H9 (cell line): ENCODE data around the gene FSIP1. TPM values are rescaled to one million over a fixed set of nuclear protein-coding genes. Genes with fewer than 3 reads are reported as not detected.

ENCODE experiments used
- DNase-seq: peaks from one replicate; pipeline ENCODE4 v3.0.0-alpha.2; 2017
- H2AFZ ChIP-seq: one replicate; pipeline ENCODE4 v1.6.1; 2013; ENCODE audit warnings: mild to moderate bottlenecking, low read length, control low read depth, moderate library complexity
- H2AK5ac ChIP-seq: 2 replicates; pipeline ENCODE4 v1.6.1; 2013; ENCODE audit warnings: low read length, control low read depth, mixed read lengths; ENCODE audit not compliant: insufficient read length
- H2BK120ac ChIP-seq: one replicate; pipeline ENCODE4 v1.6.1; 2013; ENCODE audit warnings: low read depth, mild to moderate bottlenecking, low read length, control low read depth, inconsistent platforms; ENCODE audit not compliant: poor library complexity, severe bottlenecking
- H2BK12ac ChIP-seq: 2 replicates; pipeline ENCODE4 v1.6.1; 2013; ENCODE audit warnings: low read length, control low read depth, mixed read lengths, low read depth; ENCODE audit not compliant: insufficient read length
- H2BK15ac ChIP-seq: 2 replicates; pipeline ENCODE4 v1.6.1; 2013; ENCODE audit warnings: low read depth, low read length, control low read depth
- H2BK20ac ChIP-seq: one replicate; pipeline ENCODE4 v1.6.1; 2013; ENCODE audit warnings: low read depth, mild to moderate bottlenecking, low read length, control low read depth, inconsistent platforms; ENCODE audit not compliant: poor library complexity, severe bottlenecking
- H2BK5ac ChIP-seq: 2 replicates; pipeline ENCODE4 v1.6.1; 2013; ENCODE audit warnings: low read length, control low read depth, mixed read lengths; ENCODE audit not compliant: insufficient read length
- H3K14ac ChIP-seq: 2 replicates; pipeline ENCODE4 v1.6.1; 2013; ENCODE audit warnings: low read length, control low read depth; ENCODE audit not compliant: insufficient read depth
- H3K18ac ChIP-seq: 2 replicates; pipeline ENCODE4 v1.6.1; 2013; ENCODE audit warnings: low read depth, mild to moderate bottlenecking, mixed read lengths, low read length, control low read depth; ENCODE audit not compliant: insufficient read length
- H3K23ac ChIP-seq: 2 replicates; pipeline ENCODE4 v1.6.1; 2013; ENCODE audit warnings: low read length, control low read depth, mixed read lengths, low read depth; ENCODE audit not compliant: insufficient read length
- H3K23me2 ChIP-seq: 2 replicates; pipeline ENCODE4 v1.6.1; 2013; ENCODE audit warnings: low read depth, mild to moderate bottlenecking, mixed read lengths, low read length, control low read depth; ENCODE audit not compliant: insufficient read length, poor library complexity, severe bottlenecking
- H3K27ac ChIP-seq: 2 replicates; pipeline ENCODE4 v1.5.1; 2013; ENCODE audit warnings: low read length, control low read depth, mixed read lengths, low read depth; ENCODE audit not compliant: insufficient read length
- H3K27me3 ChIP-seq: 2 replicates; pipeline ENCODE4 v1.6.1; 2013; ENCODE audit warnings: low read length, control low read depth, inconsistent platforms; ENCODE audit not compliant: insufficient read depth
- H3K4ac ChIP-seq: 2 replicates; pipeline ENCODE4 v1.6.1; 2013; ENCODE audit warnings: low read depth, mild to moderate bottlenecking, control low read depth, inconsistent platforms, low read length, moderate library complexity
- H3K4me1 ChIP-seq: 2 replicates; pipeline ENCODE4 v1.6.1; 2013; ENCODE audit warnings: low read length, control low read depth, inconsistent platforms; ENCODE audit not compliant: insufficient read depth
- H3K4me2 ChIP-seq: 2 replicates; pipeline ENCODE4 v1.6.1; 2013; ENCODE audit warnings: low read length, control low read depth, mixed read lengths; ENCODE audit not compliant: insufficient read length, insufficient read depth
- H3K56ac ChIP-seq: 2 replicates; pipeline ENCODE4 v1.6.1; 2013; ENCODE audit warnings: low read depth, mild to moderate bottlenecking, mixed read lengths, low read length, control low read depth; ENCODE audit not compliant: insufficient read length
- H3K79me1 ChIP-seq: 2 replicates; pipeline ENCODE4 v1.6.1; 2013; ENCODE audit warnings: low read depth, mild to moderate bottlenecking, moderate library complexity, low read length, control low read depth, inconsistent platforms; ENCODE audit not compliant: insufficient read depth, poor library complexity, severe bottlenecking
- H3K79me2 ChIP-seq: 2 replicates; pipeline ENCODE4 v1.6.1; 2013; ENCODE audit warnings: low read length, control low read depth, inconsistent platforms; ENCODE audit not compliant: insufficient read depth
- H3K9ac ChIP-seq: 2 replicates; pipeline ENCODE4 v1.6.1; 2013; ENCODE audit warnings: low read length, control low read depth, mixed read lengths; ENCODE audit not compliant: insufficient read length; ENCODE audit errors: extremely low read depth
- H3K9me3 ChIP-seq: one replicate; pipeline ENCODE4 v1.6.1; 2013; ENCODE audit warnings: low read depth, low read length, inconsistent platforms; ENCODE audit not compliant: control insufficient read depth
- H3T11ph ChIP-seq: one replicate; pipeline ENCODE4 v1.6.1; 2013; ENCODE audit warnings: mild to moderate bottlenecking, low read length, control low read depth, inconsistent platforms
- H4K20me1 ChIP-seq: one replicate; pipeline ENCODE4 v1.6.1; 2013; ENCODE audit not compliant: control insufficient read depth, insufficient read length, insufficient read depth
- H4K5ac ChIP-seq: 2 replicates; pipeline ENCODE4 v1.6.1; 2013; ENCODE audit warnings: low read depth, mild to moderate bottlenecking, mixed read lengths, low read length, control low read depth; ENCODE audit not compliant: insufficient read length
- H4K8ac ChIP-seq: replicated peaks from 2 replicates; pipeline ENCODE4 v1.6.1; 2013; ENCODE audit warnings: low read length, control low read depth, mixed read lengths, low read depth; ENCODE audit not compliant: insufficient read length
- H4K91ac ChIP-seq: 2 replicates; pipeline ENCODE4 v1.6.1; 2013; ENCODE audit warnings: low read depth, mild to moderate bottlenecking, moderate library complexity, mixed read lengths, low read length, control low read depth; ENCODE audit not compliant: insufficient read length
- H3K27ac Mint-ChIP-seq, 3 experiments: 2 replicates in 2 of 3; 3 replicates in 1 of 3; pipeline ENCODE4 v1.8.0; 2020 to 2021; ENCODE audit warnings: mixed read lengths in 3 of 3, mild to moderate bottlenecking in 1 of 3, moderate library complexity in 1 of 3
- H3K27me3 Mint-ChIP-seq: 2 replicates; pipeline ENCODE4 v1.8.0; 2021; ENCODE audit warnings: low read depth, mild to moderate bottlenecking, moderate library complexity, mixed read lengths
- H3K36me3 Mint-ChIP-seq, 3 experiments: 2 replicates in 2 of 3; 3 replicates in 1 of 3; pipeline ENCODE4 v1.8.0; 2020 to 2021; ENCODE audit warnings: low read depth in 3 of 3, mixed read lengths in 3 of 3; ENCODE audit not compliant: insufficient read depth in 1 of 3
- H3K4me1 Mint-ChIP-seq, 2 experiments: 2 replicates each; pipeline ENCODE4 v1.8.0; 2020; ENCODE audit warnings: mixed read lengths in 2 of 2
- H3K4me3 Mint-ChIP-seq, 2 experiments: 2 replicates in 1 of 2; 3 replicates in 1 of 2; pipeline ENCODE4 v1.8.0; 2020 to 2021; ENCODE audit warnings: mild to moderate bottlenecking in 2 of 2, mixed read lengths in 2 of 2, moderate library complexity in 1 of 2
- H3K9me3 Mint-ChIP-seq, 2 experiments: 2 replicates in 1 of 2; 3 replicates in 1 of 2; pipeline ENCODE4 v1.8.0; 2020; ENCODE audit warnings: mild to moderate bottlenecking in 2 of 2, mixed read lengths in 2 of 2, moderate library complexity in 1 of 2
- WGBS: extraction: QIAGEN DNeasy Blood & Tissue Kit; methylation state at CpG from one replicate; pipeline ENCODE4 v1.1.7; 2013; ENCODE audit warnings: missing lambda C conversion rate, low lambda C conversion rate, mixed read lengths; ENCODE audit not compliant: insufficient read length; ENCODE audit errors: extremely low coverage; 5-methylcytosine and 5-hydroxymethylcytosine counted together
- total RNA-seq: library from RNA; stranded (reverse); gene quantifications from 2 replicates; pipeline ENCODE4 v1.2.1, GENCODE V29; 2021
- TF ChIP-seq, protein P1 (sequence below): fragments of 200-600 bp; sonication (generic); conservative IDR thresholded peaks from 3 replicates; pipeline ENCODE4 v1.8.0; 2021; ENCODE audit warnings: antibody characterized with exemption, mild to moderate bottlenecking

Gene FSIP1
- total RNA-seq, 1 experiment from 2014 or later, result 0.96 TPM

DNA sequence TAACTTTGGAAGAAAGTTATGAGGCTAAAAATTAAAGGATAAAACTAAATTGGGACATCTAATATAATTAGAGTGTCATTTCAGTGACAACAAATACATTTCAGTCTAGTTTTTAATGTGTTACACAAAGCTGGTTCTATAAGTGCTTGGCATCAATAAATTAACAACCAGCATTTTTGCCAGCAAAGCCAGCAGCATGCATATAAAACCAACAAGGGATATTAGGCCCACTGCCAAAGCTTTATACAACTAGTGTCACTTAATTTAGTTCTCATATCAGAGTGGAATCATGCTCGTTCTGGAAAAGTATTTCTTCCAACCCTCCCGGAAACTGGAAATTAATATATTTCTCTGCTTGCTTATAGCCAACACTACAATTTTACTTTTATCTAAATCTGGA is 113.0 kb downstream of the FSIP1 start:
- Mint-ChIP-seq H3K27me3 (no peaks in the 10 kb centered on the region), H3K4me1 (peaks cover 35 to 39% of the 10 kb centered on the region in 2 experiments), H3K4me3 (no peak overlapping the region), H3K27ac (no peak overlapping the region), H3K36me3 (no peaks in the 10 kb centered on the region), H3K9me3 (no peaks in the 10 kb centered on the region)
- no peak overlapping the region for H2BK12ac ChIP-seq
- no peak overlapping the region for H3K9ac ChIP-seq
- H3K27ac ChIP-seq, result no peak overlapping the region
- H2AK5ac ChIP-seq, result no peak overlapping the region
- H3K79me2 ChIP-seq, result no peaks in the 10 kb centered on the region
- H3K18ac ChIP-seq, result no peak overlapping the region
- H4K8ac ChIP-seq, result no peak overlapping the region
- no peak overlapping the region for H2BK5ac ChIP-seq
- no peak overlapping the region for H2BK20ac ChIP-seq
- no peak overlapping the region for H2AFZ ChIP-seq
- no peak overlapping the region for H4K5ac ChIP-seq
- no peak overlapping the region for H3K23ac ChIP-seq
- no peak overlapping the region for H3K56ac ChIP-seq
- no peaks in the 10 kb centered on the region for H3K79me1 ChIP-seq
- H4K20me1 ChIP-seq, result no peaks in the 10 kb centered on the region
- no peak overlapping the region for H3T11ph ChIP-seq
- no peaks in the 10 kb centered on the region for H3K9me3 ChIP-seq
- DNase-seq, result no peak
- H2BK15ac ChIP-seq, result no peak overlapping the region
- no peak overlapping the region for H3K4me2 ChIP-seq
- no peak overlapping the region for H4K91ac ChIP-seq
- H3K14ac ChIP-seq, result no peak overlapping the region
- TF ChIP-seq, protein P1, sequence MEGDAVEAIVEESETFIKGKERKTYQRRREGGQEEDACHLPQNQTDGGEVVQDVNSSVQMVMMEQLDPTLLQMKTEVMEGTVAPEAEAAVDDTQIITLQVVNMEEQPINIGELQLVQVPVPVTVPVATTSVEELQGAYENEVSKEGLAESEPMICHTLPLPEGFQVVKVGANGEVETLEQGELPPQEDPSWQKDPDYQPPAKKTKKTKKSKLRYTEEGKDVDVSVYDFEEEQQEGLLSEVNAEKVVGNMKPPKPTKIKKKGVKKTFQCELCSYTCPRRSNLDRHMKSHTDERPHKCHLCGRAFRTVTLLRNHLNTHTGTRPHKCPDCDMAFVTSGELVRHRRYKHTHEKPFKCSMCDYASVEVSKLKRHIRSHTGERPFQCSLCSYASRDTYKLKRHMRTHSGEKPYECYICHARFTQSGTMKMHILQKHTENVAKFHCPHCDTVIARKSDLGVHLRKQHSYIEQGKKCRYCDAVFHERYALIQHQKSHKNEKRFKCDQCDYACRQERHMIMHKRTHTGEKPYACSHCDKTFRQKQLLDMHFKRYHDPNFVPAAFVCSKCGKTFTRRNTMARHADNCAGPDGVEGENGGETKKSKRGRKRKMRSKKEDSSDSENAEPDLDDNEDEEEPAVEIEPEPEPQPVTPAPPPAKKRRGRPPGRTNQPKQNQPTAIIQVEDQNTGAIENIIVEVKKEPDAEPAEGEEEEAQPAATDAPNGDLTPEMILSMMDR, result no peak
- no peak overlapping the region for H3K4ac ChIP-seq
- H3K23me2 ChIP-seq, result no peaks in the 10 kb centered on the region
- peaks cover 8% of the 10 kb centered on the region; the same call in 1 of the 2 replicates for H3K4me1 ChIP-seq
- H2BK120ac ChIP-seq, result no peak overlapping the region
- H3K27me3 ChIP-seq, result no peaks in the 10 kb centered on the region
- WGBS, result no CpG with 5 or more reads among the region's 2 CpGs
